HepG2 (cell line): ENCODE data around the gene MAPK8. TPM values are rescaled to one million over a fixed set of nuclear protein-coding genes. Genes with fewer than 3 reads are reported as not detected.

Experiments used
- ATAC-seq: fragments of 200-7000 bp; cut with Tn5 transposase; 3 replicates; pipeline ENCODE4 v1.9.1; 2020; ENCODE audit warnings: mild to moderate bottlenecking, moderate library complexity
- BruUV-seq: library from RNA; stranded (reverse); fragments of 400-500 nt; replicated peaks from 2 replicates; lab custom pipeline; 2021; lab: Mats Ljungman, UMichigan
- CTCF ChIA-PET: fragments of 300-600 bp; formaldehyde crosslinking; extraction: SDS; loops from one replicate; lab custom pipeline; 2021; ENCODE audit warnings: low total read pairs, inconsistent platforms, low intra/inter-chr PET ratio; lab: Yijun Ruan, JAX
- POLR2A ChIA-PET: fragments of 350-600 bp; sonication (Branson Sonifier 250); formaldehyde crosslinking; loops from one replicate; lab custom pipeline; 2020; ENCODE audit warnings: antibody characterized with exemption, inconsistent platforms; lab: Yijun Ruan, JAX
- DNase-seq: peaks from one replicate; pipeline ENCODE4 v3.0.0-alpha.2; 2015; ENCODE audit warnings: low spot score
- FAIRE-seq: peaks from 3 replicates; lab custom pipeline; 2011; peaks lifted over from hg19 to GRCh38; lab: Jason Lieb, UNC
- H2AFZ ChIP-seq: one replicate; pipeline ENCODE4 v1.6.1; 2011; ENCODE audit warnings: low read length, inconsistent platforms
- H3K27ac ChIP-seq: fragments of 300-600 bp; 3 replicates; pipeline ENCODE4 v1.8.0; 2011; ENCODE audit warnings: mixed run types, mild to moderate bottlenecking, mixed read lengths, low read length, inconsistent platforms; ENCODE audit not compliant: insufficient read depth; ENCODE audit errors: extremely low read length
- H3K27me3 ChIP-seq, 2 experiments: fragments of 200-600 bp in 1 of 2; 2 replicates in 1 of 2; 3 replicates in 1 of 2; pipeline versions ENCODE4 v1.6.0 to v1.8.0; 2011; ENCODE audit warnings: low read length in 2 of 2, mild to moderate bottlenecking in 2 of 2, moderate library complexity in 2 of 2, inconsistent platforms in 1 of 2; ENCODE audit not compliant: insufficient read depth in 2 of 2, control insufficient read depth in 1 of 2
- H3K36me3 ChIP-seq, 2 experiments: fragments of 200-600 bp in 1 of 2; replicated peaks in 1 of 2; 2 replicates in 1 of 2; 3 replicates in 1 of 2; pipeline versions ENCODE4 v1.5.1 to v1.8.0; 2011; ENCODE audit warnings: low read length in 2 of 2, inconsistent platforms in 1 of 2; ENCODE audit not compliant: insufficient read depth in 2 of 2, control insufficient read depth in 1 of 2
- H3K4me1 ChIP-seq: 2 replicates; pipeline ENCODE4 v1.5.1; 2012; ENCODE audit warnings: low read length, inconsistent platforms; ENCODE audit not compliant: insufficient read depth
- H3K4me2 ChIP-seq: 2 replicates; pipeline ENCODE4 v1.6.0; 2011; ENCODE audit warnings: low read depth, low read length, inconsistent platforms
- H3K4me3 ChIP-seq, 3 experiments: fragments of 200-600 bp in 1 of 3; sonication (generic), shearing (Covaris generic) in 1 of 3; replicated peaks in 1 of 3; 2 replicates each; pipeline ENCODE4 v1.5.1; 2011 to 2016; ENCODE audit warnings: low read length in 3 of 3, inconsistent platforms in 2 of 3, low read depth in 2 of 3, mild to moderate bottlenecking in 2 of 3, control low read depth in 1 of 3, mixed read lengths in 1 of 3; ENCODE audit not compliant: insufficient read depth in 1 of 3
- H3K79me2 ChIP-seq: one replicate; pipeline ENCODE4 v1.6.1; 2011; ENCODE audit warnings: low read length, inconsistent platforms; ENCODE audit not compliant: insufficient read depth
- H3K9ac ChIP-seq: 2 replicates; pipeline ENCODE4 v1.6.0; 2011; ENCODE audit warnings: mild to moderate bottlenecking, low read depth, low read length, inconsistent platforms; ENCODE audit not compliant: insufficient read depth
- H3K9me3 ChIP-seq: 2 replicates; pipeline ENCODE4 v1.5.1; 2012; ENCODE audit warnings: mild to moderate bottlenecking, low read length
- H4K20me1 ChIP-seq: 2 replicates; pipeline ENCODE4 v1.6.0; 2011; ENCODE audit warnings: inconsistent platforms, mild to moderate bottlenecking, low read length, moderate library complexity; ENCODE audit not compliant: insufficient read depth
- FIP1L1 ChIP-seq: fragments of 200-400 bp; formaldehyde crosslinking; IDR thresholded peaks from 2 replicates; pipeline ENCODE4 v1.6.1; 2018; ENCODE audit warnings: low read depth, mild to moderate bottlenecking, low read length, moderate library complexity, borderline replicate concordance; ENCODE audit not compliant: insufficient read depth
- KAT7 ChIP-seq: IDR thresholded peaks from 2 replicates; pipeline ENCODE4 v1.6.1; 2018; ENCODE audit warnings: borderline replicate concordance, missing compliant biosample characterization
- MATR3 ChIP-seq: sonication (generic); formaldehyde crosslinking; IDR thresholded peaks from 2 replicates; pipeline ENCODE4 v1.4.0; 2020; ENCODE audit warnings: missing genetic modification reagents
- MBNL3 ChIP-seq: fragments of 250-450 bp; sonication (Bioruptor Pico); conservative IDR thresholded peaks from 2 replicates; pipeline ENCODE4 v1.8.0; 2022; ENCODE audit warnings: mild to moderate bottlenecking, inconsistent platforms
- THRA ChIP-seq: sonication (generic); formaldehyde crosslinking; IDR thresholded peaks from 2 replicates; pipeline ENCODE4 v1.4.0; 2020; ENCODE audit warnings: missing genetic modification reagents, borderline replicate concordance
- ZNF264 ChIP-seq: sonication (generic); formaldehyde crosslinking; IDR thresholded peaks from 2 replicates; pipeline ENCODE4 v1.4.0; 2020; ENCODE audit warnings: missing genetic modification reagents
- ZNF33A ChIP-seq: sonication (generic); formaldehyde crosslinking; IDR thresholded peaks from 2 replicates; pipeline ENCODE4 v1.5.1; 2020; ENCODE audit warnings: missing genetic modification reagents, mild to moderate bottlenecking, moderate library complexity, borderline replicate concordance
- ZNF646 ChIP-seq: sonication (generic); formaldehyde crosslinking; IDR thresholded peaks from 2 replicates; pipeline ENCODE4 v1.9.0; 2021; ENCODE audit warnings: mild to moderate bottlenecking, missing genetic modification reagents
- WGBS: methylation state at CpG from one replicate; pipeline ENCODE4 v1.1.6; 2017; ENCODE audit warnings: low lambda C conversion rate; 5-methylcytosine and 5-hydroxymethylcytosine counted together
- in situ Hi-C: cut with HindIII; loops from 2 replicates; pipeline ENCODE4 v1.10.0; 2017; ENCODE audit warnings: low pct_unique_long_range_greater_than_20kb; ENCODE audit not compliant: extremely low pct_ligation_motif_present
- intact Hi-C: fragments of 100-400 bp; cut with micrococcal nuclease; formaldehyde crosslinking; loops from one replicate; pipeline ENCODE4 v1.10.0; 2022; ENCODE audit not compliant: unreplicated experiment
- polyA plus RNA-seq, 8 experiments: library from polyadenylated mRNA; depleted of rRNA in 3 of 8; stranded (reverse) in 7 of 8; unstranded in 1 of 8; fragments of >200 nt; fragmentation: Illumina TruSeq in 4 of 8; extraction: Trizol in 4 of 8; gene quantifications; 2 replicates each; pipeline versions ENCODE4 v1.2.1 to v1.2.3, GENCODE V29; 2011 to 2016; ENCODE audit warnings: low read depth in 4 of 8, missing spikeins in 1 of 8, mixed read lengths in 1 of 8; ENCODE audit not compliant: insufficient read depth in 1 of 8
- total RNA-seq, 5 experiments: library from RNA; depleted of rRNA; stranded (reverse); fragments of >200 nt; fragmentation: Illumina TruSeq; extraction: Trizol; gene quantifications; 2 replicates each; pipeline ENCODE4 v1.2.3, GENCODE V29; 2016; ENCODE audit warnings: low read depth in 1 of 5

Gene MAPK8
- total and polyA plus RNA-seq, 2 of the 13 experiments (the other 11 are each of a cell fraction or from before 2014, with no cell fraction given): 41.6 to 47.3 TPM

GRCh38 chr10:48288661-48289060, 17.8 kb upstream of the MAPK8 start:
- Histone ChIP-seq H3K4me3 (no peak overlapping the region), H4K20me1 (no peaks in the 10 kb centered on the region), H3K4me2 (no peak overlapping the region), H3K36me3 (no peaks in the 10 kb centered on the region), H3K4me1 (peaks cover 25% of the 10 kb centered on the region), H3K79me2 (no peaks in the 10 kb centered on the region), H3K27ac (no peak overlapping the region), H3K9ac (no peak overlapping the region), H2AFZ (no peak overlapping the region), H3K9me3 (no peaks in the 10 kb centered on the region), H3K27me3 (0 out of 5 replicates have a peak, but pooled peaks cover 0 to 5% of the 10 kb centered on the region in 2 experiments)
- no TSS peak for BruUV-seq
- DNase-seq: no peak
- FAIRE-seq: no peak
- intact Hi-C loops (loop anchor here (2.0 kb wide), 1 partner anchor 74 kb away; no protein-coding TSS in a partner anchor), in situ Hi-C loops (no loop called here)
- CTCF ChIA-PET: interaction anchor here (2.3 kb wide), 1 partner anchor 73 kb away, joined by 9 read pairs; no protein-coding TSS in a partner anchor
- no peak for TF ChIP-seq ZNF264 (CRISPR knock-in tag)
- TF ChIP-seq ZNF646 (CRISPR knock-in tag): no peak
- no peak for TF ChIP-seq THRA
- TF ChIP-seq KAT7 (CRISPR knock-in tag): no peak
- TF ChIP-seq ZNF33A (CRISPR knock-in tag): no peak
- TF ChIP-seq MATR3 (CRISPR knock-in tag): no peak
- no peak for TF ChIP-seq FIP1L1
- no peak for TF ChIP-seq MBNL3
- POLR2A ChIA-PET: no interaction called here
- no peak for ATAC-seq
- 50% methylated on average over 5 of the region's 7 CpGs for WGBS
